OCI-LY3 (cell line): ENCODE measurements around the gene ACOT7.

ENCODE experiments used
- EZH2phosphoT487 ChIP-seq: fragments of 200-600 bp; shearing (Covaris generic); IDR thresholded peaks from 2 replicates; pipeline ENCODE4 v1.6.1; 2018; ENCODE audit warnings: antibody characterized with exemption, mixed run types, low read depth
- TF ChIP-seq, protein P1 (sequence below): fragments of 200-600, 300-600 bp; sonication (generic); IDR thresholded peaks from 2 replicates; pipeline ENCODE4 v1.5.1; 2014; ENCODE audit warnings: antibody characterized with exemption, low read length, low read depth

DNA sequence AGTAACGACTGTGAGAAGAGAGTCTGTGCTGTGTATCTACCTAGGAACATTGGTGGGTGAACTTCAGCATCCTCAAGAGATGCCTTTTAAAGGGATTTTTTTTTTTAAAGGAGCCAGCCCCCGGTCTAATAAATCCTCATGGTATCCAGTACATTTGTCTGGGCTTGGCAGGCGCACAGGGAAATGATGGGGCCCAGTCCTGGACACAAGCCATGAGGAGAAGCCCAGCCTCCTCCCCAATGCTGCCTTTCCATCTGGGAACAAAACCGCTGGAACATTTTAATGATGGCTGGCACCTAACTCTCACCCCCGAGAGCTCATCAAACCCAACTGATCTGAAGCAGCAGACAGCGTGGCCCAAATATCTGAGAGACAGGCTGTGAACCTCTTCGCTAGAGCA lies 64.2 kb downstream of the ACOT7 start:
- TF ChIP-seq, protein P1, sequence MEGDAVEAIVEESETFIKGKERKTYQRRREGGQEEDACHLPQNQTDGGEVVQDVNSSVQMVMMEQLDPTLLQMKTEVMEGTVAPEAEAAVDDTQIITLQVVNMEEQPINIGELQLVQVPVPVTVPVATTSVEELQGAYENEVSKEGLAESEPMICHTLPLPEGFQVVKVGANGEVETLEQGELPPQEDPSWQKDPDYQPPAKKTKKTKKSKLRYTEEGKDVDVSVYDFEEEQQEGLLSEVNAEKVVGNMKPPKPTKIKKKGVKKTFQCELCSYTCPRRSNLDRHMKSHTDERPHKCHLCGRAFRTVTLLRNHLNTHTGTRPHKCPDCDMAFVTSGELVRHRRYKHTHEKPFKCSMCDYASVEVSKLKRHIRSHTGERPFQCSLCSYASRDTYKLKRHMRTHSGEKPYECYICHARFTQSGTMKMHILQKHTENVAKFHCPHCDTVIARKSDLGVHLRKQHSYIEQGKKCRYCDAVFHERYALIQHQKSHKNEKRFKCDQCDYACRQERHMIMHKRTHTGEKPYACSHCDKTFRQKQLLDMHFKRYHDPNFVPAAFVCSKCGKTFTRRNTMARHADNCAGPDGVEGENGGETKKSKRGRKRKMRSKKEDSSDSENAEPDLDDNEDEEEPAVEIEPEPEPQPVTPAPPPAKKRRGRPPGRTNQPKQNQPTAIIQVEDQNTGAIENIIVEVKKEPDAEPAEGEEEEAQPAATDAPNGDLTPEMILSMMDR: no peak
- TF ChIP-seq EZH2phosphoT487: no peak
